ENCODE results near the gene UFM1. TPM values are rescaled to one million over a fixed set of nuclear protein-coding genes. Genes with fewer than 3 reads are reported as not detected.

The UFM1 gene
- total and polyA plus RNA-seq, 2 donors (not counting 3 experiments of a cell fraction or from before 2014, with no cell fraction given): 16.8 to 51.5 TPM

GRCh38 chr13:38398711-38399493, 49.3 kb downstream of the UFM1 start:
- Histone ChIP-seq H3K4me3 (replicated peaks in 1 of 3; ENCODE audit: insufficient read depth in 1 of 3, low read depth in 1 of 3, low read length in 3 of 3) (no peak overlapping the region), H3K9ac (replicated peaks; ENCODE audit: extremely low read depth, insufficient read depth, low read length) (no peak overlapping the region), H4K20me1 (replicated peaks; ENCODE audit: control insufficient read depth, extremely low read depth, insufficient read depth, low read length) (no peaks in the 10 kb centered on the region), H3K27ac (ENCODE audit: insufficient read depth, low read depth, low read length) (no peak overlapping the region), H3K27me3 (ENCODE audit: control insufficient read depth in 2 of 2, insufficient read depth in 2 of 2, low read length in 2 of 2) (peaks cover 0 to 5% of the 10 kb centered on the region in 2 experiments), H3K36me3 (ENCODE audit: control insufficient read depth in 2 of 2, extremely low read depth in 1 of 2, insufficient read depth in 2 of 2, low read length in 2 of 2) (no peaks in the 10 kb centered on the region), H3K4me1 (ENCODE audit: control insufficient read depth, extremely low read depth, insufficient read depth, low read length) (no peaks in the 10 kb centered on the region), H2AFZ (ENCODE audit: low read depth, low read length) (no peak overlapping the region), H3K9me3 (replicated peaks; ENCODE audit: control insufficient read depth, insufficient read depth, low read length) (no peaks in the 10 kb centered on the region), H3K9me1 (replicated peaks; ENCODE audit: control insufficient read depth, extremely low read depth, insufficient read depth, low read length) (no peaks in the 10 kb centered on the region), H3K79me2 (ENCODE audit: control insufficient read depth, insufficient read depth, low read length) (no peaks in the 10 kb centered on the region), H3K4me2 (ENCODE audit: insufficient read depth, low read length) (no peak overlapping the region)
- intact Hi-C loops (cut with micrococcal nuclease): no loop called here
- BruUV-seq (replicated peaks): no TSS peak
- FAIRE-seq (no peak), DNase-seq (ENCODE audit: low read depth, low spot score) (no peak)
- CTCF ChIA-PET: interaction anchor here (0.9 kb wide), 1 partner anchor 19 kb away, joined by 3 read pairs; no protein-coding TSS in a partner anchor
- no peak for TF ChIP-seq MYC (IDR thresholded peaks at IDR 0.05; ENCODE audit: low read depth, low read length)
- no peak for TF ChIP-seq EZH2 (IDR thresholded peaks at IDR 0.05; ENCODE audit: borderline replicate concordance, low read depth, low read length, severe bottlenecking)
- TF ChIP-seq GATA2 (IDR thresholded peaks at IDR 0.05; ENCODE audit: insufficient read depth, insufficient read length, low read depth, low read length): no peak
- TF ChIP-seq POLR2AphosphoS5 (IDR thresholded peaks at IDR 0.05; ENCODE audit: insufficient read depth, low read depth, low read length): no peak
- no peak for TF ChIP-seq JUN (IDR thresholded peaks at IDR 0.05; ENCODE audit: borderline replicate concordance, insufficient read depth, insufficient read length, low read depth)
- no peak for TF ChIP-seq FOS (IDR thresholded peaks at IDR 0.05; ENCODE audit: borderline replicate concordance, insufficient read depth, low read length)
- TF ChIP-seq, protein P1, sequence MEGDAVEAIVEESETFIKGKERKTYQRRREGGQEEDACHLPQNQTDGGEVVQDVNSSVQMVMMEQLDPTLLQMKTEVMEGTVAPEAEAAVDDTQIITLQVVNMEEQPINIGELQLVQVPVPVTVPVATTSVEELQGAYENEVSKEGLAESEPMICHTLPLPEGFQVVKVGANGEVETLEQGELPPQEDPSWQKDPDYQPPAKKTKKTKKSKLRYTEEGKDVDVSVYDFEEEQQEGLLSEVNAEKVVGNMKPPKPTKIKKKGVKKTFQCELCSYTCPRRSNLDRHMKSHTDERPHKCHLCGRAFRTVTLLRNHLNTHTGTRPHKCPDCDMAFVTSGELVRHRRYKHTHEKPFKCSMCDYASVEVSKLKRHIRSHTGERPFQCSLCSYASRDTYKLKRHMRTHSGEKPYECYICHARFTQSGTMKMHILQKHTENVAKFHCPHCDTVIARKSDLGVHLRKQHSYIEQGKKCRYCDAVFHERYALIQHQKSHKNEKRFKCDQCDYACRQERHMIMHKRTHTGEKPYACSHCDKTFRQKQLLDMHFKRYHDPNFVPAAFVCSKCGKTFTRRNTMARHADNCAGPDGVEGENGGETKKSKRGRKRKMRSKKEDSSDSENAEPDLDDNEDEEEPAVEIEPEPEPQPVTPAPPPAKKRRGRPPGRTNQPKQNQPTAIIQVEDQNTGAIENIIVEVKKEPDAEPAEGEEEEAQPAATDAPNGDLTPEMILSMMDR (IDR thresholded peaks at IDR 0.05; ENCODE audit: extremely low read depth in 1 of 2, insufficient read depth in 1 of 2, low read depth in 1 of 2, low read length in 2 of 2): no peak
- TF ChIP-seq POLR2A (IDR thresholded peaks at IDR 0.05; ENCODE audit: low read depth, low read length): no peak
- TF ChIP-seq, protein P2, sequence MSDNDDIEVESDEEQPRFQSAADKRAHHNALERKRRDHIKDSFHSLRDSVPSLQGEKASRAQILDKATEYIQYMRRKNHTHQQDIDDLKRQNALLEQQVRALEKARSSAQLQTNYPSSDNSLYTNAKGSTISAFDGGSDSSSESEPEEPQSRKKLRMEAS (IDR thresholded peaks at IDR 0.05; ENCODE audit: insufficient read depth, insufficient read length): no peak
- dilution Hi-C loops (cut with MboI; ENCODE audit: extremely low pct_ligation_motif_present, low sequenced_read_pairs): no loop called here
- POLR2A ChIA-PET: no interaction called here

Data from endothelial cell of umbilical vein (primary cell).